DOHH2 (cell line): Measurements from ENCODE around the gene KLK1.
"Not testable (repeated sequence)": the region's sequence is repeated elsewhere in the genome, so short reads cannot be mapped to it uniquely, and the experiment has no call there.

ENCODE experiments used
- H3F3A ChIP-seq: fragments of 200-600 bp; sonication (generic), shearing (Covaris generic); 2 replicates; pipeline ENCODE4 v1.6.0; 2016; ENCODE audit warnings: antibody characterized with exemption, mild to moderate bottlenecking; ENCODE audit not compliant: control insufficient read depth, insufficient read depth
- H3K27ac ChIP-seq: fragments of 200-600 bp; sonication (generic); 2 replicates; pipeline ENCODE4 v1.5.1; 2014; ENCODE audit warnings: low read depth, mild to moderate bottlenecking, low read length, moderate library complexity
- H3K27me3 ChIP-seq: fragments of 200-600 bp; sonication (generic); 2 replicates; pipeline ENCODE4 v1.6.1; 2014; ENCODE audit warnings: mild to moderate bottlenecking, low read length, mixed read lengths; ENCODE audit not compliant: control insufficient read depth
- H3K36me3 ChIP-seq: fragments of 200-600 bp; sonication (generic); 2 replicates; pipeline ENCODE4 v1.6.1; 2014; ENCODE audit warnings: mild to moderate bottlenecking, low read length, moderate library complexity, mixed read lengths; ENCODE audit not compliant: control insufficient read depth
- H3K4me1 ChIP-seq: fragments of 200-600 bp; sonication (generic); 2 replicates; pipeline ENCODE4 v1.6.1; 2014; ENCODE audit warnings: mild to moderate bottlenecking, low read length, mixed read lengths; ENCODE audit not compliant: control insufficient read depth
- H3K4me2 ChIP-seq: fragments of 200-600 bp; sonication (generic); 2 replicates; pipeline ENCODE4 v1.6.0; 2014; ENCODE audit warnings: mild to moderate bottlenecking, low read length, moderate library complexity
- H3K4me3 ChIP-seq: fragments of 200-600 bp; sonication (generic); 2 replicates; pipeline ENCODE4 v1.5.1; 2014; ENCODE audit warnings: mild to moderate bottlenecking, low read length, mixed read lengths
- H3K79me2 ChIP-seq: fragments of 200-600 bp; sonication (generic); 2 replicates; pipeline ENCODE4 v1.6.1; 2014; ENCODE audit warnings: mild to moderate bottlenecking, low read length, mixed read lengths; ENCODE audit not compliant: control insufficient read depth
- H3K9me2 ChIP-seq: fragments of 200-600 bp; sonication (generic); replicated peaks from 2 replicates; pipeline ENCODE4 v1.6.1; 2014; ENCODE audit warnings: mild to moderate bottlenecking, low read length, mixed read lengths; ENCODE audit not compliant: control insufficient read depth
- H3K9me3 ChIP-seq: fragments of 200-600 bp; sonication (generic); 2 replicates; pipeline ENCODE4 v1.6.1; 2014; ENCODE audit warnings: antibody characterized with exemption, low read length, mixed read lengths; ENCODE audit not compliant: control insufficient read depth, insufficient read depth
- H4K20me1 ChIP-seq: fragments of 200-600 bp; sonication (generic); 2 replicates; pipeline ENCODE4 v1.6.0; 2014; ENCODE audit warnings: low read depth, mild to moderate bottlenecking, antibody characterized with exemption, low read length, moderate library complexity; ENCODE audit not compliant: control insufficient read depth, insufficient read depth
- CTCF ChIP-seq: fragments of 200-600 bp; sonication (generic); IDR thresholded peaks from one replicate; pipeline ENCODE4 v1.5.1; 2014; ENCODE audit warnings: antibody characterized with exemption, mild to moderate bottlenecking, low read depth, low read length; ENCODE audit not compliant: poor library complexity, severe bottlenecking
- EZH2phosphoT487 ChIP-seq: fragments of 200-600 bp; sonication (generic); IDR thresholded peaks from 2 replicates; pipeline ENCODE4 v1.6.1; 2017; ENCODE audit warnings: borderline replicate concordance, mild to moderate bottlenecking, antibody characterized with exemption, low read length, moderate library complexity, mixed read lengths

KLK1 gene

GRCh38 chr19:50790922-50791467 is 32.6 kb downstream of the KLK1 start:
- Histone ChIP-seq H3K27ac (no peak overlapping the region), H3K36me3 (peaks cover 7% of the 10 kb centered on the region), H3K4me2 (no peak overlapping the region), H3K4me3 (no peak overlapping the region), H3K4me1 (peaks cover 18% of the 10 kb centered on the region), H4K20me1 (no peaks in the 10 kb centered on the region), H3K79me2 (no peaks in the 10 kb centered on the region), H3F3A (peaks cover 13% of the 10 kb centered on the region), H3K9me3 (no peaks in the 10 kb centered on the region), H3K27me3 (no peaks in the 10 kb centered on the region), H3K9me2 (no peaks in the 10 kb centered on the region)
- TF ChIP-seq CTCF: no peak
- no peak for TF ChIP-seq EZH2phosphoT487

GRCh38 chr19:50790396-50790795 is 33.2 kb downstream of the KLK1 start, which contains the start of gene ACP4:
Gene ACP4 (plus strand): TSS chr19:50790415. CDS start chr19:50790415, 0 bp downstream.
- no peaks in the 10 kb centered on the region for H4K20me1 ChIP-seq

GRCh38 chr19:50785329-50785728 is 38.3 kb downstream of the KLK1 start:
- no peaks in the 10 kb centered on the region for H3F3A ChIP-seq
- H3K9me3 ChIP-seq: no peaks in the 10 kb centered on the region
- H3K27me3 ChIP-seq: no peaks in the 10 kb centered on the region
- H3K79me2 ChIP-seq: no peaks in the 10 kb centered on the region
- H3K4me2 ChIP-seq: no peak overlapping the region
- H3K9me2 ChIP-seq: no peaks in the 10 kb centered on the region
- H3K36me3 ChIP-seq: no peaks in the 10 kb centered on the region
- TF ChIP-seq CTCF (no peak), EZH2phosphoT487 (no peak)
- H4K20me1 ChIP-seq: no peaks in the 10 kb centered on the region
- no peaks in the 10 kb centered on the region for H3K4me1 ChIP-seq
- H3K27ac ChIP-seq: no peak overlapping the region
- no peak overlapping the region for H3K4me3 ChIP-seq

More at GRCh38 chr19:50790396-50790795, 33.2 kb downstream of the KLK1 start, which contains the start of gene ACP4:
- Histone ChIP-seq H3K9me3 (no peaks in the 10 kb centered on the region), H3K27ac (no peak within 1 kb of the TSS), H3K4me2 (no peak within 1 kb of the TSS), H3K4me3 (no peak within 1 kb of the TSS), H3K9me2 (no peaks in the 10 kb centered on the region), H3K36me3 (peaks cover 1% of the 10 kb centered on the region), H3F3A (peaks cover 7% of the 10 kb centered on the region), H3K4me1 (peaks cover 13% of the 10 kb centered on the region), H3K27me3 (no peaks in the 10 kb centered on the region), H3K79me2 (no peaks in the 10 kb centered on the region)
- no peak for TF ChIP-seq EZH2phosphoT487

- no peaks in the 10 kb centered on the region for H3K36me3 ChIP-seq
- H4K20me1 ChIP-seq: no peaks in the 10 kb centered on the region
- no peak overlapping the region for H3K4me2 ChIP-seq
- H3K79me2 ChIP-seq: no peaks in the 10 kb centered on the region
- H3K4me1 ChIP-seq: no peaks in the 10 kb centered on the region
- H3K9me3 ChIP-seq: no peaks in the 10 kb centered on the region
- no peaks in the 10 kb centered on the region for H3K27me3 ChIP-seq
- H3K27ac ChIP-seq: no peak overlapping the region
- TF ChIP-seq CTCF (no peak), EZH2phosphoT487 (no peak)
- no peaks in the 10 kb centered on the region for H3K9me2 ChIP-seq
- H3F3A ChIP-seq: no peaks in the 10 kb centered on the region
- no peak overlapping the region for H3K4me3 ChIP-seq
Measured at GRCh38 chr19:50784710-50785109, 38.9 kb downstream of the KLK1 start.

- not testable (repeated sequence) for H3K36me3 ChIP-seq, H3F3A ChIP-seq, H3K9me3 ChIP-seq, H3K79me2 ChIP-seq, H3K4me2 ChIP-seq, H3K4me3 ChIP-seq, H3K27me3 ChIP-seq, H3K27ac ChIP-seq, H3K9me2 ChIP-seq, H4K20me1 ChIP-seq, H3K4me1 ChIP-seq
Measured at GRCh38 chr19:50783848-50784152, 39.8 kb downstream of the KLK1 start.
